K562 (cell line): ENCODE results near the gene WDFY2. TPM values are rescaled to one million over a fixed set of nuclear protein-coding genes. Genes with fewer than 3 reads are reported as not detected.

Experiments
- ATAC-seq: fragments of 200-7000 bp; cut with Tn5 transposase; 3 replicates; pipeline ENCODE4 v1.9.1; 2020; ENCODE audit warnings: moderate library complexity
- BruUV-seq: library from RNA; stranded (reverse); fragments of 400-500 nt; replicated peaks from 2 replicates; lab custom pipeline; 2021; lab: Mats Ljungman, UMichigan
- CTCF ChIA-PET: fragments of 300-600 bp; formaldehyde crosslinking; extraction: SDS; loops from one replicate; lab custom pipeline; 2021; ENCODE audit warnings: low intra/inter-chr PET ratio; lab: Yijun Ruan, JAX
- POLR2A ChIA-PET: fragments of 300-600, 350-650 bp; sonication (Branson Sonifier 250); formaldehyde crosslinking; extraction: SDS; loops from one replicate; lab custom pipeline; 2021; ENCODE audit warnings: antibody characterized with exemption, inconsistent platforms; lab: Yijun Ruan, JAX
- DNase-seq, 4 experiments: peaks; one replicate each; pipeline versions ENCODE4 v3.0.0 to v3.0.0-alpha.2; 2011 to 2018; ENCODE audit warnings: low spot score in 3 of 4, mixed read lengths in 3 of 4; ENCODE audit errors: extremely low read depth in 1 of 4
- FAIRE-seq: peaks from 2 replicates; lab custom pipeline; 2011; peaks lifted over from hg19 to GRCh38; lab: Jason Lieb, UNC
- H2AFZ ChIP-seq: 2 replicates; pipeline ENCODE4 v1.6.0; 2011; ENCODE audit warnings: low read depth, low read length, control low read depth, inconsistent platforms
- H3K27ac ChIP-seq: fragments of 200-600 bp; 3 replicates; pipeline ENCODE4 v1.8.0; 2011; ENCODE audit warnings: low read depth, mild to moderate bottlenecking, control low read depth, inconsistent platforms, low read length, moderate library complexity, mixed read lengths; ENCODE audit errors: extremely low read depth
- H3K27me3 ChIP-seq, 2 experiments: fragments of 300-600 bp in 1 of 2; 2 replicates in 1 of 2; 3 replicates in 1 of 2; pipeline versions ENCODE4 v1.6.0 to v1.8.0; 2011; ENCODE audit warnings: inconsistent platforms in 2 of 2, low read length in 2 of 2, mild to moderate bottlenecking in 1 of 2, mixed read lengths in 1 of 2, moderate library complexity in 1 of 2; ENCODE audit not compliant: control insufficient read depth in 2 of 2, insufficient read depth in 2 of 2
- H3K36me3 ChIP-seq: fragments of 300-600 bp; 3 replicates; pipeline ENCODE4 v1.8.0; 2011; ENCODE audit warnings: mild to moderate bottlenecking, low read length, inconsistent platforms; ENCODE audit not compliant: control insufficient read depth, insufficient read depth
- H3K4me1 ChIP-seq, 2 experiments: fragments of 200-600 bp in 1 of 2; replicated peaks in 1 of 2; 2 replicates in 1 of 2; 3 replicates in 1 of 2; pipeline versions ENCODE4 v1.5.1 to v1.8.0; 2011; ENCODE audit warnings: inconsistent platforms in 2 of 2, low read length in 2 of 2, mild to moderate bottlenecking in 1 of 2, mixed read lengths in 1 of 2, moderate library complexity in 1 of 2; ENCODE audit not compliant: control insufficient read depth in 2 of 2, insufficient read depth in 2 of 2
- H3K4me2 ChIP-seq: 2 replicates; pipeline ENCODE4 v1.6.1; 2011; ENCODE audit warnings: low read length, control low read depth, inconsistent platforms, mixed read lengths; ENCODE audit not compliant: insufficient read depth
- H3K4me3 ChIP-seq: fragments of 200-600 bp; sonication (generic), shearing (Covaris generic); 2 replicates; pipeline ENCODE4 v1.5.1; 2016; ENCODE audit warnings: control low read depth, inconsistent platforms
- H3K79me2 ChIP-seq: fragments of 200-600 bp; 3 replicates; pipeline ENCODE4 v1.8.0; 2011; ENCODE audit warnings: low read length, inconsistent platforms; ENCODE audit not compliant: control insufficient read depth, insufficient read depth
- H3K9ac ChIP-seq, 2 experiments: 2 replicates each; pipeline versions ENCODE4 v1.6.0 to v1.6.1; 2011; ENCODE audit warnings: low read depth in 2 of 2, low read length in 2 of 2, control low read depth in 1 of 2, inconsistent platforms in 1 of 2, mild to moderate bottlenecking in 1 of 2, mixed read lengths in 1 of 2; ENCODE audit not compliant: insufficient read depth in 1 of 2
- H3K9me1 ChIP-seq: one replicate; pipeline ENCODE4 v1.6.0; 2011; ENCODE audit warnings: inconsistent platforms, mild to moderate bottlenecking, low read length, moderate library complexity; ENCODE audit not compliant: control insufficient read depth, insufficient read depth
- H3K9me3 ChIP-seq: replicated peaks from 2 replicates; pipeline ENCODE4 v1.5.1; 2011; ENCODE audit warnings: low read depth, low read length, inconsistent platforms; ENCODE audit not compliant: control insufficient read depth, insufficient read depth
- H4K20me1 ChIP-seq: replicated peaks from 2 replicates; pipeline ENCODE4 v1.6.1; 2011; ENCODE audit warnings: low read length, inconsistent platforms, mixed read lengths; ENCODE audit not compliant: control insufficient read depth, insufficient read depth
- ASH1L ChIP-seq: fragments of 450-650 bp; IDR thresholded peaks from 2 replicates; pipeline ENCODE4 v1.6.1; 2018; ENCODE audit warnings: borderline replicate concordance, mild to moderate bottlenecking, low read depth; ENCODE audit not compliant: partially characterized antibody
- HNRNPK ChIP-seq: fragments of 200-400 bp; formaldehyde crosslinking; IDR thresholded peaks from one replicate; pipeline ENCODE4 v1.6.1; 2018; ENCODE audit warnings: mild to moderate bottlenecking, low read depth, low read length; ENCODE audit not compliant: poor library complexity, severe bottlenecking
- SPI1 ChIP-seq: IDR thresholded peaks from 2 replicates; pipeline ENCODE4 v1.6.1; 2011; ENCODE audit warnings: low read depth, low read length, control low read depth, borderline replicate concordance
- YBX1 ChIP-seq: fragments of 450-650 bp; IDR thresholded peaks from 2 replicates; pipeline ENCODE4 v1.7.1; 2016; ENCODE audit warnings: mild to moderate bottlenecking
- ZNF12 ChIP-seq: sonication (generic); formaldehyde crosslinking; IDR thresholded peaks from 2 replicates; pipeline ENCODE4 v1.4.0; 2020; ENCODE audit warnings: mild to moderate bottlenecking, missing genetic modification reagents
- ZNF124 ChIP-seq: sonication (generic); formaldehyde crosslinking; IDR thresholded peaks from 2 replicates; pipeline ENCODE4 v1.8.1; 2022; ENCODE audit warnings: missing genetic modification reagents
- ZNF274 ChIP-seq: IDR thresholded peaks from 2 replicates; pipeline ENCODE4 v1.6.1; 2011; ENCODE audit warnings: low read depth, mild to moderate bottlenecking, low read length, moderate library complexity, borderline replicate concordance
- ZNF780A ChIP-seq: fragments of 250-450 bp; sonication (Bioruptor Pico); IDR thresholded peaks from 2 replicates; pipeline ENCODE4 v1.5.0; 2021; ENCODE audit warnings: mild to moderate bottlenecking
- WGBS: fragments of 100-300 bp; shearing (Covaris generic); methylation state at CpG from one replicate; pipeline ENCODE4 v1.1.6; 2016; ENCODE audit warnings: low coverage, mixed read lengths; ENCODE audit not compliant: insufficient coverage; ENCODE audit errors: missing lambda C conversion rate; 5-methylcytosine and 5-hydroxymethylcytosine counted together
- in situ Hi-C: fragments of 300-500 bp; cut with MboI; formaldehyde crosslinking; loops from 4 replicates; pipeline ENCODE4 v1.15.0; 2018; ENCODE audit warnings: inconsistent platforms, mixed read lengths
- intact Hi-C: fragments of 100-400 bp; cut with micrococcal nuclease; formaldehyde crosslinking; loops from 2 replicates; pipeline ENCODE4 v1.14.2; 2022
- polyA plus RNA-seq, 8 experiments: library from polyadenylated mRNA; depleted of rRNA in 4 of 8; stranded (reverse) in 5 of 8; unstranded in 3 of 8; fragments of >200 nt; fragmentation: Nextera tagmentation in 2 of 8; fragmentation: Illumina TruSeq in 1 of 8; extraction: Ambion mirVana in 2 of 8; extraction: Trizol in 1 of 8; gene quantifications; 2 replicates each; pipeline versions ENCODE4 v1.2.1 to v1.2.3, GENCODE V29; 2011 to 2014; ENCODE audit warnings: inconsistent platforms in 1 of 8, missing spikeins in 1 of 8
- total RNA-seq, 7 experiments: library from RNA; depleted of rRNA in 6 of 7; stranded (reverse); fragments of >200 nt in 6 of 7; fragmentation: Illumina TruSeq in 2 of 7; extraction: Trizol in 2 of 7; gene quantifications; 2 replicates each; pipeline versions ENCODE4 v1.2.1 to v1.2.3, GENCODE V29; 2011 to 2021; ENCODE audit warnings: low replicate concordance in 1 of 7
- TF ChIP-seq, protein P1 (sequence below): fragments of 450-650 bp; conservative IDR thresholded peaks from 2 replicates; pipeline ENCODE4 v1.6.1; 2016; ENCODE audit warnings: missing genetic modification characterization, low read depth, mild to moderate bottlenecking, control low read depth, missing compliant biosample characterization

Gene WDFY2
- total and polyA plus RNA-seq, 9 of the 15 experiments (the other 6 are each of a cell fraction or from before 2014, with no cell fraction given): 0.66 to 6.4 (median 4.4) TPM

DNA sequence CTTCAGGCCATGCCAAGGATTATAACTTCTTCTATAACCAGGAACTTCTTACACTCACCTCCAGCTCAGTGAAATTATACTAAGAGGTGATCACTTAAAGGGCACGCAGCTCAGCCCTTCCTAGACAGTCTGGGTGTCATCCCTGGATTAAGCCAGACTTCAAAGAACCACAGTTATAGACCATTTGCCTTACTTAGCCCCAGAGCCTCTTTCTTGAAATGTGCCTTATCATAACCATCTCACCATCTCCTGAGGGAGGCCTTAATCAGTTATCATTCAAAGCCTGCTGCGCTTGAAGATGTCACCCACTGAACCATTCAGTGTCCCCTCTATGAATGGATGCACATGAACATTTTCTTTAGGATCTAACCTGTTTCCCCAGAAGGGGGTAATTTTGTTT, 229.8 kb downstream of the WDFY2 start:
- no peaks in the 10 kb centered on the region for H3K9me3 ChIP-seq
- FAIRE-seq (no peak), ATAC-seq (no peak), DNase-seq (no peak)
- CTCF ChIA-PET: no interaction called here
- intact Hi-C loops: loop anchor here (2.0 kb wide), 1 partner anchor 313 kb away; no protein-coding TSS in a partner anchor
- peaks cover 0 to 20% of the 10 kb centered on the region in 2 experiments; a peak in 3 of 5 replicates for H3K27me3 ChIP-seq
- TF ChIP-seq ZNF274: no peak
- TF ChIP-seq ZNF12 (CRISPR knock-in tag): no peak
- TF ChIP-seq, protein P1, sequence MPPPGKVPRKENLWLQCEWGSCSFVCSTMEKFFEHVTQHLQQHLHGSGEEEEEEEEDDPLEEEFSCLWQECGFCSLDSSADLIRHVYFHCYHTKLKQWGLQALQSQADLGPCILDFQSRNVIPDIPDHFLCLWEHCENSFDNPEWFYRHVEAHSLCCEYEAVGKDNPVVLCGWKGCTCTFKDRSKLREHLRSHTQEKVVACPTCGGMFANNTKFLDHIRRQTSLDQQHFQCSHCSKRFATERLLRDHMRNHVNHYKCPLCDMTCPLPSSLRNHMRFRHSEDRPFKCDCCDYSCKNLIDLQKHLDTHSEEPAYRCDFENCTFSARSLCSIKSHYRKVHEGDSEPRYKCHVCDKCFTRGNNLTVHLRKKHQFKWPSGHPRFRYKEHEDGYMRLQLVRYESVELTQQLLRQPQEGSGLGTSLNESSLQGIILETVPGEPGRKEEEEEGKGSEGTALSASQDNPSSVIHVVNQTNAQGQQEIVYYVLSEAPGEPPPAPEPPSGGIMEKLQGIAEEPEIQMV (tag): no peak
- TF ChIP-seq HNRNPK: no peak
- no peak for TF ChIP-seq ZNF780A
- no peak for TF ChIP-seq ZNF124
- TF ChIP-seq SPI1: no peak
- no peak for TF ChIP-seq ASH1L
- no peak for TF ChIP-seq YBX1
- H2AFZ ChIP-seq: no peak overlapping the region
- H3K9me1 ChIP-seq: no peaks in the 10 kb centered on the region
- no peak overlapping the region for H3K27ac ChIP-seq
- in situ Hi-C loops: no loop called here
- H3K9ac ChIP-seq: no peak overlapping the region
- no TSS peak for BruUV-seq
- no peaks in the 10 kb centered on the region for H3K79me2 ChIP-seq
- H4K20me1 ChIP-seq: no peaks in the 10 kb centered on the region
- 47% methylated on average over 1 of the region's 2 CpGs for WGBS
- peaks cover 6 to 16% of the 10 kb centered on the region in 2 experiments; a peak in 4 of 5 replicates for H3K4me1 ChIP-seq
- no peak overlapping the region for H3K4me3 ChIP-seq
- H3K4me2 ChIP-seq: no peak overlapping the region
- POLR2A ChIA-PET: no interaction called here
- no peaks in the 10 kb centered on the region for H3K36me3 ChIP-seq
